Thyroid gland (tissue), 4 donors: ENCODE measurements around the gene IPPK.

Source experiments
- CTCF ChIP-seq, 6 experiments: fragments of 200-600 bp in 3 of 6; fragments of 450-650 bp in 3 of 6; sonication (generic) in 3 of 6; IDR thresholded peaks; one replicate each; pipeline ENCODE4 v1.5.1; 2016 to 2019; ENCODE audit warnings: antibody characterized with exemption in 6 of 6, mild to moderate bottlenecking in 2 of 6, inconsistent platforms in 1 of 6, moderate library complexity in 1 of 6
- POLR2A ChIP-seq, 2 donors: fragments of 450-650 bp; IDR thresholded peaks; one replicate each; pipeline ENCODE4 v1.6.1; 2017; ENCODE audit warnings: antibody characterized with exemption in 2 of 2, mild to moderate bottlenecking in 2 of 2, moderate library complexity in 1 of 2

GRCh38 chr9:92632641-92633040, 37.3 kb downstream of the IPPK start:
- TF ChIP-seq CTCF (IDR thresholded peaks at IDR 0.05) (no peak), POLR2A (IDR thresholded peaks at IDR 0.05) (no peak)
